ENCODE data around the gene GUCY2F. TPM values are rescaled to one million over a fixed set of nuclear protein-coding genes. Genes with fewer than 3 reads are reported as not detected.

GUCY2F gene
- total and polyA plus RNA-seq, 2 donors (not counting 3 experiments of a cell fraction or from before 2014, with no cell fraction given), result 0.01 TPM; not detected in 1

DNA sequence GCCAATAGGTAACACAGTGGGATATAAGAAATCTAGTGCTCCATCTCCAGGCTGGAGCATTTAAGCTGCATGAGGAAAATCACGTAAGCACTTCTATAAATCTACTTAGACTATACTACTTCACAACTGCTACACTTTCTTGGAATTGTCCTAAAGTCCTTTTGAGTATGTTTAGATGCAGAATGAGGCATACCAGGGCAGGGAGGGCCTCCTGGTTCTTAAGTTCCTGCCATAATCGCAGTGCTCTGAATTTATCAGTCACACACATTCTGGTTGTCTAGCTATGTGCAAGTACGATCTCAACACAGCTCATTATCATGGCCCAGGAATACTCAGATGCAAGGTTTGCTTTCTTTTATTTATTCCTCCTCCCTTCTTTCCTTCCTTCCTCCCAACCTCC is 130.3 kb downstream of the GUCY2F start:
- ChIA-PET CTCF (no interaction called here), POLR2A (no interaction called here)

More for the DNA sequence above, 130.3 kb downstream of the GUCY2F start:
- peaks cover 13% of the 10 kb centered on the region for H3K4me1 ChIP-seq (ENCODE audit: control insufficient read depth, extremely low read depth, insufficient read depth, low read length)
- DNase-seq (ENCODE audit: low read depth, low spot score) (no peak), FAIRE-seq (peak; percentile 54)
- TF ChIP-seq POLR2AphosphoS5 (IDR thresholded peaks at IDR 0.05; ENCODE audit: insufficient read depth, low read depth, low read length), result no peak
- TF ChIP-seq, protein P1, sequence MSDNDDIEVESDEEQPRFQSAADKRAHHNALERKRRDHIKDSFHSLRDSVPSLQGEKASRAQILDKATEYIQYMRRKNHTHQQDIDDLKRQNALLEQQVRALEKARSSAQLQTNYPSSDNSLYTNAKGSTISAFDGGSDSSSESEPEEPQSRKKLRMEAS (IDR thresholded peaks at IDR 0.05; ENCODE audit: insufficient read depth, insufficient read length), result no peak
- TF ChIP-seq, protein P2, sequence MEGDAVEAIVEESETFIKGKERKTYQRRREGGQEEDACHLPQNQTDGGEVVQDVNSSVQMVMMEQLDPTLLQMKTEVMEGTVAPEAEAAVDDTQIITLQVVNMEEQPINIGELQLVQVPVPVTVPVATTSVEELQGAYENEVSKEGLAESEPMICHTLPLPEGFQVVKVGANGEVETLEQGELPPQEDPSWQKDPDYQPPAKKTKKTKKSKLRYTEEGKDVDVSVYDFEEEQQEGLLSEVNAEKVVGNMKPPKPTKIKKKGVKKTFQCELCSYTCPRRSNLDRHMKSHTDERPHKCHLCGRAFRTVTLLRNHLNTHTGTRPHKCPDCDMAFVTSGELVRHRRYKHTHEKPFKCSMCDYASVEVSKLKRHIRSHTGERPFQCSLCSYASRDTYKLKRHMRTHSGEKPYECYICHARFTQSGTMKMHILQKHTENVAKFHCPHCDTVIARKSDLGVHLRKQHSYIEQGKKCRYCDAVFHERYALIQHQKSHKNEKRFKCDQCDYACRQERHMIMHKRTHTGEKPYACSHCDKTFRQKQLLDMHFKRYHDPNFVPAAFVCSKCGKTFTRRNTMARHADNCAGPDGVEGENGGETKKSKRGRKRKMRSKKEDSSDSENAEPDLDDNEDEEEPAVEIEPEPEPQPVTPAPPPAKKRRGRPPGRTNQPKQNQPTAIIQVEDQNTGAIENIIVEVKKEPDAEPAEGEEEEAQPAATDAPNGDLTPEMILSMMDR (IDR thresholded peaks at IDR 0.05; ENCODE audit: extremely low read depth in 1 of 2, insufficient read depth in 1 of 2, low read depth in 1 of 2, low read length in 2 of 2), result no peak
- no peak for TF ChIP-seq JUN (IDR thresholded peaks at IDR 0.05; ENCODE audit: borderline replicate concordance, insufficient read depth, insufficient read length, low read depth)
- TF ChIP-seq POLR2A (IDR thresholded peaks at IDR 0.05; ENCODE audit: low read depth, low read length), result no peak
- TF ChIP-seq MYC (IDR thresholded peaks at IDR 0.05; ENCODE audit: low read depth, low read length), result no peak
- TF ChIP-seq GATA2 (IDR thresholded peaks at IDR 0.05; ENCODE audit: insufficient read depth, insufficient read length, low read depth, low read length), result no peak
- TF ChIP-seq FOS (IDR thresholded peaks at IDR 0.05; ENCODE audit: borderline replicate concordance, insufficient read depth, low read length), result no peak
- no TSS peak for BruUV-seq (replicated peaks)
- H3K27me3 ChIP-seq (ENCODE audit: control insufficient read depth in 2 of 2, insufficient read depth in 2 of 2, low read length in 2 of 2), result peaks cover 0 to 4% of the 10 kb centered on the region in 2 experiments
- no peaks in the 10 kb centered on the region for H3K9me1 ChIP-seq (replicated peaks; ENCODE audit: control insufficient read depth, extremely low read depth, insufficient read depth, low read length)
- no peak overlapping the region for H3K4me2 ChIP-seq (ENCODE audit: insufficient read depth, low read length)
- no peaks in the 10 kb centered on the region for H4K20me1 ChIP-seq (replicated peaks; ENCODE audit: control insufficient read depth, extremely low read depth, insufficient read depth, low read length)
- intact Hi-C loops (cut with micrococcal nuclease) (no loop called here), dilution Hi-C loops (cut with MboI; ENCODE audit: extremely low pct_ligation_motif_present, low sequenced_read_pairs) (no loop called here)
- no peak overlapping the region for H2AFZ ChIP-seq (ENCODE audit: low read depth, low read length)
- H3K79me2 ChIP-seq (ENCODE audit: control insufficient read depth, insufficient read depth, low read length), result no peaks in the 10 kb centered on the region
- H3K36me3 ChIP-seq (ENCODE audit: control insufficient read depth in 2 of 2, extremely low read depth in 1 of 2, insufficient read depth in 2 of 2, low read length in 2 of 2), result no peaks in the 10 kb centered on the region
- no peak overlapping the region for H3K4me3 ChIP-seq (replicated peaks in 1 of 3; ENCODE audit: insufficient read depth in 1 of 3, low read depth in 1 of 3, low read length in 3 of 3)
- no peaks in the 10 kb centered on the region for H3K9me3 ChIP-seq (replicated peaks; ENCODE audit: control insufficient read depth, insufficient read depth, low read length)
- H3K27ac ChIP-seq (ENCODE audit: insufficient read depth, low read depth, low read length), result no peak overlapping the region
- no peak overlapping the region for H3K9ac ChIP-seq (replicated peaks; ENCODE audit: extremely low read depth, insufficient read depth, low read length)

All from endothelial cell of umbilical vein (primary cell).